Chondrocyte (in vitro differentiated cells): ENCODE data around the gene ELMO2. TPM values are rescaled to one million over a fixed set of nuclear protein-coding genes. Genes with fewer than 3 reads are reported as not detected.

Experiments
- DNase-seq: peaks from one replicate; pipeline ENCODE4 v3.0.0; 2021; ENCODE audit warnings: mixed read lengths, low spot score
- H3K27ac Mint-ChIP-seq: one replicate; pipeline ENCODE4 v1.8.0; 2021; ENCODE audit warnings: mild to moderate bottlenecking, moderate library complexity, mixed read lengths; ENCODE audit not compliant: unreplicated experiment
- H3K27me3 Mint-ChIP-seq: 2 replicates; pipeline ENCODE4 v1.8.0; 2021; ENCODE audit warnings: low read depth, mixed read lengths
- H3K36me3 Mint-ChIP-seq: 2 replicates; pipeline ENCODE4 v1.8.0; 2021; ENCODE audit warnings: low read depth, mixed read lengths
- H3K4me1 Mint-ChIP-seq: 2 replicates; pipeline ENCODE4 v1.8.0; 2021; ENCODE audit warnings: low read depth, mild to moderate bottlenecking, mixed read lengths
- H3K4me3 Mint-ChIP-seq: one replicate; pipeline ENCODE4 v1.8.0; 2021; ENCODE audit warnings: mild to moderate bottlenecking, moderate library complexity, mixed read lengths; ENCODE audit not compliant: unreplicated experiment
- H3K9me3 Mint-ChIP-seq: 2 replicates; pipeline ENCODE4 v1.8.0; 2021; ENCODE audit warnings: low read depth, mixed read lengths
- total RNA-seq: library from RNA; stranded (reverse); gene quantifications from 3 replicates; pipeline ENCODE4 v1.2.1, GENCODE V29; 2021
- TF ChIP-seq, protein P1 (sequence below): fragments of 200-600 bp; sonication (generic); IDR thresholded peaks from 2 replicates; pipeline ENCODE4 v1.5.0; 2021; ENCODE audit warnings: antibody characterized with exemption, mild to moderate bottlenecking, moderate library complexity

The ELMO2 gene
- total RNA-seq, 1 donor from 2014 or later: 52.9 TPM

DNA sequence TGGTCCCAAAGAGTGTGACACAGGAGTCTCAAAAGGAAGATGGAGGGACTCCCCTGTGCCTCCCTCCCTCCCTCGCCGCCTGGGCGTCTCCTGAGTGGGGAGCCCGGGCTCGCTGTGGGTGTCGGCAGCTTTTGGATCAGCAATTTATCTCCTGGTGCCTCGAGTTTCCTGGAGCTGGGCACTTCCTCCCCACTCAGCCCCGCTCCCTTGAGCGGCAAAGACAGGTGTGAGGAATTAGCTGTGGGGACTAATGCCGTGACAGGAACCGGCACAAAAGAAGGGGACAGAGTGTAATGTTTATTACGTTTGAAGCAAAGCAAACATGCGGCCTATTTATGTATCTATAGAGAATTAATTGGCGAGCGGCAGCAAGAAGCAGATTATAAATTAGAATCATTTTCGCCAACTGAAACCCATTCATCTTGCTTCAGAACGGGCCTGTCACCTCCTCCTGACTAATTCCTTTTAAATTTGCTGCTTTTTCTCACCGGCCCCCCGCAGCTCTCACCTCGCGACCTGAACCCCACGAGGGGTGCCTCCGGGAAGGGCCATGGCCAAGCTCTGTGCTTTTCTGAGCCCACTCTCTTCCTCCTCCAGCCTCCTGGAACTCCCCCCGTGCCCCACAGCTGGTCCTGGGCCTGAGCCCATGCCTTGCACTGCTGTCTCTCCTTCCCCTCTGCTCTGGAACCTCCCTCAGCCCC lies 89.3 kb downstream of the ELMO2 start:
- Mint-ChIP-seq H3K4me3 (no peak overlapping the region), H3K9me3 (no peaks in the 10 kb centered on the region), H3K27ac (no peak overlapping the region), H3K36me3 (no peaks in the 10 kb centered on the region), H3K4me1 (peaks cover under 1% of the 10 kb centered on the region), H3K27me3 (peaks cover 72% of the 10 kb centered on the region)
- TF ChIP-seq, protein P1, sequence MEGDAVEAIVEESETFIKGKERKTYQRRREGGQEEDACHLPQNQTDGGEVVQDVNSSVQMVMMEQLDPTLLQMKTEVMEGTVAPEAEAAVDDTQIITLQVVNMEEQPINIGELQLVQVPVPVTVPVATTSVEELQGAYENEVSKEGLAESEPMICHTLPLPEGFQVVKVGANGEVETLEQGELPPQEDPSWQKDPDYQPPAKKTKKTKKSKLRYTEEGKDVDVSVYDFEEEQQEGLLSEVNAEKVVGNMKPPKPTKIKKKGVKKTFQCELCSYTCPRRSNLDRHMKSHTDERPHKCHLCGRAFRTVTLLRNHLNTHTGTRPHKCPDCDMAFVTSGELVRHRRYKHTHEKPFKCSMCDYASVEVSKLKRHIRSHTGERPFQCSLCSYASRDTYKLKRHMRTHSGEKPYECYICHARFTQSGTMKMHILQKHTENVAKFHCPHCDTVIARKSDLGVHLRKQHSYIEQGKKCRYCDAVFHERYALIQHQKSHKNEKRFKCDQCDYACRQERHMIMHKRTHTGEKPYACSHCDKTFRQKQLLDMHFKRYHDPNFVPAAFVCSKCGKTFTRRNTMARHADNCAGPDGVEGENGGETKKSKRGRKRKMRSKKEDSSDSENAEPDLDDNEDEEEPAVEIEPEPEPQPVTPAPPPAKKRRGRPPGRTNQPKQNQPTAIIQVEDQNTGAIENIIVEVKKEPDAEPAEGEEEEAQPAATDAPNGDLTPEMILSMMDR: no peak
- no peak for DNase-seq

Other genes with a start within 250 kb of the ELMO2 start
- gene CDH22, start 98.1 kb downstream of the ELMO2 start, total RNA-seq: not detected in 3 replicates
- gene ZNF334, start 106.9 kb upstream of the ELMO2 start, total RNA-seq: 4.7 to 6.6 TPM (median 4.8 TPM) in 3 replicates
- not detected in 3 replicates for gene OCSTAMP, start 144.0 kb upstream of the ELMO2 start, total RNA-seq
- 2.5 to 2.8 TPM (median 2.8 TPM) in 3 replicates for gene SLC13A3, start 244.8 kb upstream of the ELMO2 start, total RNA-seq